Progenitor cell of endocrine pancreas (in vitro differentiated cells): ENCODE measurements around the gene TAB2. TPM values are rescaled to one million over a fixed set of nuclear protein-coding genes. Genes with fewer than 3 reads are reported as not detected.

Experiments used
- DNase-seq: peaks from one replicate; pipeline ENCODE4 v3.0.0; 2021; ENCODE audit warnings: low spot score; ENCODE audit not compliant: unreplicated experiment
- H3K27ac Mint-ChIP-seq: 2 replicates; pipeline ENCODE4 v1.8.0; 2021; ENCODE audit warnings: mild to moderate bottlenecking, moderate library complexity, mixed read lengths
- H3K27me3 Mint-ChIP-seq: 2 replicates; pipeline ENCODE4 v1.8.0; 2021; ENCODE audit warnings: mixed read lengths
- H3K36me3 Mint-ChIP-seq: 2 replicates; pipeline ENCODE4 v1.8.0; 2022; ENCODE audit warnings: mixed read lengths; ENCODE audit not compliant: insufficient read depth
- H3K4me1 Mint-ChIP-seq: 2 replicates; pipeline ENCODE4 v1.8.0; 2021; ENCODE audit warnings: low read depth, mixed read lengths
- H3K4me3 Mint-ChIP-seq: 2 replicates; pipeline ENCODE4 v1.8.0; 2021; ENCODE audit warnings: low read depth, mild to moderate bottlenecking, moderate library complexity, mixed read lengths
- H3K9me3 Mint-ChIP-seq: 2 replicates; pipeline ENCODE4 v1.8.0; 2021; ENCODE audit warnings: low read depth, mixed read lengths
- CTCF ChIP-seq: fragments of 200-600 bp; sonication (generic); IDR thresholded peaks from one replicate; pipeline ENCODE4 v1.5.0; 2021; ENCODE audit warnings: antibody characterized with exemption, mild to moderate bottlenecking; ENCODE audit not compliant: unreplicated experiment
- total RNA-seq: library from RNA; stranded (reverse); gene quantifications from 2 replicates; pipeline ENCODE4 v1.2.1, GENCODE V29; 2021

Gene TAB2
- total RNA-seq, 1 donor from 2014 or later, result 58.0 TPM

- no peak overlapping the region for H3K27ac Mint-ChIP-seq
- peaks cover 49% of the 10 kb centered on the region for H3K27me3 Mint-ChIP-seq
- DNase-seq, result no peak
- no peaks in the 10 kb centered on the region for H3K36me3 Mint-ChIP-seq
- TF ChIP-seq CTCF, result no peak
- no peak overlapping the region for H3K4me3 Mint-ChIP-seq
- no peaks in the 10 kb centered on the region for H3K9me3 Mint-ChIP-seq
- H3K4me1 Mint-ChIP-seq, result peaks cover 5% of the 10 kb centered on the region
Measured at GRCh38 chr6:149425754-149426153, 108.2 kb downstream of the TAB2 start.

DNA sequence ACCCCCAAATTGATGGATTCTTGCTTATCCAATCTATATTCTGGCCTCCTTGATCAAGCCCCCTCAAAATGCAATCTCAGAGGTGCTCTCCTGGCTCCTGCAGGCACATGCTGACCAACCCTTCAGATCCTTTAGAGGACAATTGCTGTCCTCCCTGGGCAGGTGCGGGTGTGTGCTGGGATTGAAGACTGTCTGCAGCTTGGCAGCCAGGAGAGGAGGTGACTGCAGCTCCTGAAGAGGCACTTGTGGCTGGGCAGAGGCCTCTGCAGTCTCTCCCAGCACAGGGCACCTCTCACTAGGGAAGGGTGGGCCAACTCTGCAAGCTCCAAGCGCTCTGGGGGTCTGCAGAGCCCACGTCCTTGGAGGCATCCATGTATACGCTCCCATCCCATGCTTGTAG, 111.1 kb downstream of the TAB2 start:
- Mint-ChIP-seq H3K27me3 (peaks cover 51% of the 10 kb centered on the region), H3K4me1 (peaks cover 3% of the 10 kb centered on the region), H3K27ac (no peak overlapping the region), H3K9me3 (no peaks in the 10 kb centered on the region), H3K36me3 (no peaks in the 10 kb centered on the region), H3K4me3 (no peak overlapping the region)
- no peak for TF ChIP-seq CTCF
- DNase-seq, result no peak

GRCh38 chr6:149429427-149430360, 112.2 kb downstream of the TAB2 start:
- TF ChIP-seq CTCF, result no peak
- no peak for DNase-seq

DNA sequence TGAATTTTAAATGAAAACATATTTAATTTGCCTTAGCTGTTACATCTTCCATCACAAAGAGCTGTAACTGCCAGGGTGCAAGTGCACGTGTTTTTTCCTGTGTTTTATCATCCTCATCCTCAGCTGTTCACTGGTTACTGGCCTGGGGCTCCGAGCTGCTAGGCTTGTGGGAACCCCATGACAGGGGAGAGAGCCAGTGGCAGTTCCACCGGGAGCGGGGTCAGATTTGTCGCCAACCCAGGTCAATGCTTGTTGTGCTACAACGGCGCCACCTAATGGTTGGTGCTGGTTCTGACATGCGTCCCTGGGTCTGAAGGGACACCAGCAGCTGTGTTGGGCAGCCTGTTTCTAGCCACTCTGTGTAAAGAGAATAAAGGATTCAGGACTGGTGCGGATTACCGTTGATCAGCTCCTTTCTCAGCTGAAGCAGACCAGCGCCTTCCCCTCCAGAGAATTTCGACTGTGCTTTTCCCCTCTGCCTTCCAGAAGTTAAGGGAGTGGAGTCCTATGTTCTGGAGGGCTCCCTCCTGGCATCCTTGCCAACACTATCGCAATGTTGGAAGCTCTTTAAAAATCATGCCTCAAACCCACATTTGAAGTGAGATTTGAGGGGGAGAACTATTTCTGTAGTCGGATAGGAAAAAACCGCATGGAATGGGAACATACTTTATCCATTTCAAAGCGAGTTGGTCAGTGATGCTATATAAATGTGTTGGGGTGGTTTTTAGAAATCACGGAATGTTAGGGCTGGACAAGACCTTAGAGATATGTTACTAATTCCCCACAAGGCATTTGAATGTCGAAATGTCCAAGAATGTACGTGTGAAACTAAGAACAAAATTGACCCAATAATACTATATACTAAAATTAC, 114.6 kb downstream of the TAB2 start:
- peak; percentile 93 for DNase-seq
- Mint-ChIP-seq H3K27ac (no peak overlapping the region), H3K9me3 (no peaks in the 10 kb centered on the region), H3K4me3 (no peak overlapping the region), H3K27me3 (peaks cover 36% of the 10 kb centered on the region), H3K4me1 (no peaks in the 10 kb centered on the region), H3K36me3 (no peaks in the 10 kb centered on the region)
- TF ChIP-seq CTCF, result peak; percentile 96

More at GRCh38 chr6:149429427-149430360, 112.2 kb downstream of the TAB2 start:
- Mint-ChIP-seq H3K9me3 (no peaks in the 10 kb centered on the region), H3K27ac (no peak overlapping the region), H3K4me3 (no peak overlapping the region), H3K36me3 (no peaks in the 10 kb centered on the region), H3K4me1 (no peaks in the 10 kb centered on the region), H3K27me3 (peaks cover 55% of the 10 kb centered on the region)

DNA sequence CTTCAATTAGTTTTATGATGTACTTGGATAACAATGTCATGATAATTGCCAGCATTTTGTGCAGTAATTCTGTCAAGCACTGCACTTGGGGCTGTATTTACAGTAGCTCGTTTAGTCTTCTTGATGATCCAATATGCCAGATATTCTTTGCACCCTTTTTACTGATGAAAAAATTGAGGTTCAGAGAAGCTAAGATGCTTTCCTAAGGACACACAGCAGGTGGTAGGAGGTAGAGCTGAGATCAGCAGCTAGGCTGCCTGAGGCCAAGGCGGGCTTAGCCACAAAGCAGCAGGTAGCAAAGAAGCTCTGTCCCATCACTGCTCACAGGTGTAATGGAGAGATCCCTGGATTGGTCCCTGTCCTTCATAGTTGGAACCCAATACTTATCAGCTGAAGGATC, 115.9 kb downstream of the TAB2 start:
- no peak for TF ChIP-seq CTCF
- Mint-ChIP-seq H3K9me3 (no peaks in the 10 kb centered on the region), H3K27ac (no peak overlapping the region), H3K4me1 (no peaks in the 10 kb centered on the region), H3K36me3 (no peaks in the 10 kb centered on the region), H3K27me3 (peaks cover 39% of the 10 kb centered on the region), H3K4me3 (no peak overlapping the region)
- no peak for DNase-seq
